Activated B cell treated with CpG ODN at 0.5 μM for 24 hours (primary cell): ENCODE results near the gene IL9R. TPM values are rescaled to one million over a fixed set of nuclear protein-coding genes. Genes with fewer than 3 reads are reported as not detected.
A peak's percentile ranks its signal among the peaks of the same experiment; 100 is the strongest.
"Not testable (repeated sequence)": the region's sequence is repeated elsewhere in the genome, so short reads cannot be mapped to it uniquely, and the experiment has no call there.

ENCODE experiments used
- ATAC-seq: fragments of 200-7000 bp; cut with Tn5 transposase; one replicate; pipeline ENCODE4 v1.10.0; 2021; ENCODE audit warnings: low read depth, mild to moderate bottlenecking, moderate library complexity
- CTCF ChIA-PET: fragments of 350-600 bp; sonication (Branson Sonifier 250); formaldehyde crosslinking; loops from one replicate; lab custom pipeline; 2021; ENCODE audit warnings: antibody characterized with exemption; lab: Charles Lee
- POLR2A ChIA-PET: fragments of 350-600 bp; sonication (Branson Sonifier 250); formaldehyde crosslinking; loops from one replicate; lab custom pipeline; 2021; ENCODE audit warnings: antibody characterized with exemption; lab: Charles Lee
- DNase-seq: peaks from one replicate; pipeline ENCODE4 v3.0.0; 2022
- H3K27ac Mint-ChIP-seq: one replicate; pipeline ENCODE4 v1.8.0; 2020; ENCODE audit warnings: mixed read lengths
- H3K27me3 Mint-ChIP-seq: one replicate; pipeline ENCODE4 v1.8.0; 2021; ENCODE audit warnings: mixed read lengths
- H3K36me3 Mint-ChIP-seq: one replicate; pipeline ENCODE4 v1.8.0; 2021; ENCODE audit warnings: low read depth, mixed read lengths
- H3K4me1 Mint-ChIP-seq: one replicate; pipeline ENCODE4 v1.8.0; 2021; ENCODE audit warnings: mixed read lengths
- H3K4me3 Mint-ChIP-seq: one replicate; pipeline ENCODE4 v1.8.0; 2020; ENCODE audit warnings: mild to moderate bottlenecking, mixed read lengths
- H3K9me3 Mint-ChIP-seq: one replicate; pipeline ENCODE4 v1.8.0; 2020; ENCODE audit warnings: mixed read lengths
- intact Hi-C: fragments of 100-400 bp; cut with micrococcal nuclease; formaldehyde crosslinking; loops from one replicate; pipeline ENCODE4 v1.15.1; 2024
- total RNA-seq: library from RNA; stranded (reverse); gene quantifications from 2 replicates; pipeline ENCODE4 v1.2.3, GENCODE V29; 2022
- TF ChIP-seq, protein P1 (sequence below): fragments of 200-600 bp; IDR thresholded peaks from one replicate; pipeline ENCODE4 v1.8.0; 2022; ENCODE audit warnings: antibody characterized with exemption, mild to moderate bottlenecking

Gene IL9R
- total RNA-seq, 1 donor from 2014 or later = 3.6 TPM

DNA sequence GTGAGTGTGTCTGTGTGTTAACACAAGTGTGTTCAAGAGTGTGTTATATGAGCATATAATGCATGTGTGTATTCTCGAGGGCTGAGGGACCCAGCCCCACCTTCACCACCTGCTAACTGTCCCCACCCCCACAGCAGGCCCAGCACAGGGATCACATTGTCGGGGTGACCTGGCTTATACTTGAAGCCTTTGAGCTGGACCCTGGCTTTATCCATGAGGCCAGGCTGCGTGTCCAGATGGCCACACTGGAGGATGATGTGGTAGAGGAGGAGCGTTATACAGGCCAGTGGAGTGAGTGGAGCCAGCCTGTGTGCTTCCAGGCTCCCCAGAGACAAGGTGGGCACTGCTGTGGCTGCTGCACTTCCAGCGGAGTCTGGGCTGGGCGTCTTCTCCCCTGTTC, 7.6 kb downstream of the IL9R start:
- CTCF ChIA-PET = no interaction called here
- no peak overlapping the region for H3K27ac Mint-ChIP-seq
- H3K9me3 Mint-ChIP-seq = no peaks in the 10 kb centered on the region
- no peaks in the 10 kb centered on the region for H3K36me3 Mint-ChIP-seq
- POLR2A ChIA-PET = no interaction called here
- TF ChIP-seq, protein P1, sequence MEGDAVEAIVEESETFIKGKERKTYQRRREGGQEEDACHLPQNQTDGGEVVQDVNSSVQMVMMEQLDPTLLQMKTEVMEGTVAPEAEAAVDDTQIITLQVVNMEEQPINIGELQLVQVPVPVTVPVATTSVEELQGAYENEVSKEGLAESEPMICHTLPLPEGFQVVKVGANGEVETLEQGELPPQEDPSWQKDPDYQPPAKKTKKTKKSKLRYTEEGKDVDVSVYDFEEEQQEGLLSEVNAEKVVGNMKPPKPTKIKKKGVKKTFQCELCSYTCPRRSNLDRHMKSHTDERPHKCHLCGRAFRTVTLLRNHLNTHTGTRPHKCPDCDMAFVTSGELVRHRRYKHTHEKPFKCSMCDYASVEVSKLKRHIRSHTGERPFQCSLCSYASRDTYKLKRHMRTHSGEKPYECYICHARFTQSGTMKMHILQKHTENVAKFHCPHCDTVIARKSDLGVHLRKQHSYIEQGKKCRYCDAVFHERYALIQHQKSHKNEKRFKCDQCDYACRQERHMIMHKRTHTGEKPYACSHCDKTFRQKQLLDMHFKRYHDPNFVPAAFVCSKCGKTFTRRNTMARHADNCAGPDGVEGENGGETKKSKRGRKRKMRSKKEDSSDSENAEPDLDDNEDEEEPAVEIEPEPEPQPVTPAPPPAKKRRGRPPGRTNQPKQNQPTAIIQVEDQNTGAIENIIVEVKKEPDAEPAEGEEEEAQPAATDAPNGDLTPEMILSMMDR = no peak
- intact Hi-C loops = no loop called here
- ATAC-seq (no peak), DNase-seq (no peak)
- H3K4me1 Mint-ChIP-seq = no peaks in the 10 kb centered on the region
- no peak overlapping the region for H3K4me3 Mint-ChIP-seq
- no peaks in the 10 kb centered on the region for H3K27me3 Mint-ChIP-seq

DNA sequence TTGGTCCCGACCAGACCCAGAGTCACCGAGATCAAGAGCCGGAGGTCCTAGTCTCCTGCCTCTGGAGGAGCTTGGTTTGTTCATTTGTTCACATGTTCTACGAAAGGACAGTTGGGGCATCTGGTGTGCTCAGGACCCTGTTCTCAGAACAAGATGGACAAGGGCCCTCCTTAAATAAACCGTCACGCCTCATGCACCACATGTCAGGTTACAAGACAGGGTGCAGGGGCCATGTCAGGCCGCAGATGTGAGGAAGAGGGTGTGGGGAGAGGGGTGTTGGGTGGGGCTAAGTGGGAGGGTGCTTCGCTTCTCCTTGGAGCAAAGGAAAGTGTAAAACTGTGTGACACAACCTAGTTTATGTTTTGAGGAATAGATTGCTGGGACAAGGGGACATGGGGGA, 9.0 kb downstream of the IL9R start:
- ATAC-seq, H3K27ac Mint-ChIP-seq, H3K36me3 Mint-ChIP-seq, H3K27me3 Mint-ChIP-seq, intact Hi-C loops, DNase-seq, POLR2A ChIA-PET, CTCF ChIA-PET, H3K4me3 Mint-ChIP-seq, H3K4me1 Mint-ChIP-seq, H3K9me3 Mint-ChIP-seq: not testable (repeated sequence)

DNA sequence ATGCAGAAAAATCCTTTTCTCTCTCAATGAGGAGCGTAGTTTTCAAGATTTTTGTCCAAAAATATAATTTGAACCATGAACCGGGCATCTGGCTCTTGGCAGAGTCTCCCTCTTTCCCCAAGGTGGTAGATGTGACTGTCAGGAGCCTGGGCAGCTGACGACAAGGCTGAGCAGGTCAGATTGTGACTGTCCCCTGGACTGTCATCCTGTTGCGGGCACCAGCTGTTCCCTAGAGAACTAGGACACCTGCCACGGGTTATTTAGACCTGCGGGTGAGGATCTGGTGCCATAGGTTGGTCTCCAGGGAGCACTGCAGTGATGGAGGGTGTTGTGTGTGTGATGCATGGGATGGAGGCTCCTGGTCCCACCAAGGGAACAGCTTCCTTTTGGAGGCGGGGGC, 10.9 kb downstream of the IL9R start:
- POLR2A ChIA-PET, ATAC-seq, H3K27me3 Mint-ChIP-seq, intact Hi-C loops, CTCF ChIA-PET, H3K9me3 Mint-ChIP-seq, H3K4me1 Mint-ChIP-seq, DNase-seq, H3K27ac Mint-ChIP-seq, H3K4me3 Mint-ChIP-seq, H3K36me3 Mint-ChIP-seq: not testable (repeated sequence)

DNA sequence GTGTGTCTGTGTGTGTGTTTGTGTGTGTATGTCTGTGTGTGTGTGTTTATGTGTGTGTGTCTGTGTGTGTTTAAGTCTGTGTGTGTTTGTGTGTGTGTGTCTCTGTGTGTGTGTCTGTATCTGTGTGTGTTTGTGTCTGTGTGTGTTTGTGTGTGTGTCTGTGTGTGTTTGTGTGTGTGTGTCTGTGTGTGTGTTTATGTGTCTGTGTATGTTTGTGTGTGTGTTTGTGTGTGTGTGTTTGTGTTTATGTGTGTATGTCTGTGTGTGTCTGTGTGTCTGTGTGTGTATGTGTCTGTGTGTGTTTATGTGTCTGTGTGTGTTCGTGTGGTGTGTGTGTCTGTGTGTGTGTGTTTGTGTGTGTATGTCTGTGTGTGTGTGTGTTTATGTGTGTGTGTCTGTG, 11.4 kb downstream of the IL9R start:
- TF ChIP-seq, protein P1 = no peak
- intact Hi-C loops = no loop called here
- Mint-ChIP-seq H3K27ac (no peak overlapping the region), H3K27me3 (no peaks in the 10 kb centered on the region), H3K4me3 (no peak overlapping the region), H3K9me3 (no peaks in the 10 kb centered on the region), H3K4me1 (no peaks in the 10 kb centered on the region), H3K36me3 (no peaks in the 10 kb centered on the region)
- no peak for ATAC-seq
- CTCF ChIA-PET = no interaction called here
- DNase-seq = no peak
- POLR2A ChIA-PET = no interaction called here

DNA sequence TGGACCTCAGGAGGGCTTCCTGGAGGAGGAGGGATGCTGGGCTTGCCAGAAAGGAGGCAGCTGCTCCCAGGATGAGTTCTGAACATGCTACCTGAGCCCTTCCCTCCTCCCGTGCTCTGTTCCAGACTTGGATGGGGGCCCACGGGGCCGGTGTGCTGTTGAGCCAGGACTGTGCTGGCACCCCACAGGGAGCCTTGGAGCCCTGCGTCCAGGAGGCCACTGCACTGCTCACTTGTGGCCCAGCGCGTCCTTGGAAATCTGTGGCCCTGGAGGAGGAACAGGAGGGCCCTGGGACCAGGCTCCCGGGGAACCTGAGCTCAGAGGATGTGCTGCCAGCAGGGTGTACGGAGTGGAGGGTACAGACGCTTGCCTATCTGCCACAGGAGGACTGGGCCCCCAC, 12.2 kb downstream of the IL9R start:
- H3K36me3 Mint-ChIP-seq, H3K27me3 Mint-ChIP-seq, H3K27ac Mint-ChIP-seq, DNase-seq, CTCF ChIA-PET, H3K4me1 Mint-ChIP-seq, POLR2A ChIA-PET, ATAC-seq, intact Hi-C loops, H3K4me3 Mint-ChIP-seq, H3K9me3 Mint-ChIP-seq: not testable (repeated sequence)

DNA sequence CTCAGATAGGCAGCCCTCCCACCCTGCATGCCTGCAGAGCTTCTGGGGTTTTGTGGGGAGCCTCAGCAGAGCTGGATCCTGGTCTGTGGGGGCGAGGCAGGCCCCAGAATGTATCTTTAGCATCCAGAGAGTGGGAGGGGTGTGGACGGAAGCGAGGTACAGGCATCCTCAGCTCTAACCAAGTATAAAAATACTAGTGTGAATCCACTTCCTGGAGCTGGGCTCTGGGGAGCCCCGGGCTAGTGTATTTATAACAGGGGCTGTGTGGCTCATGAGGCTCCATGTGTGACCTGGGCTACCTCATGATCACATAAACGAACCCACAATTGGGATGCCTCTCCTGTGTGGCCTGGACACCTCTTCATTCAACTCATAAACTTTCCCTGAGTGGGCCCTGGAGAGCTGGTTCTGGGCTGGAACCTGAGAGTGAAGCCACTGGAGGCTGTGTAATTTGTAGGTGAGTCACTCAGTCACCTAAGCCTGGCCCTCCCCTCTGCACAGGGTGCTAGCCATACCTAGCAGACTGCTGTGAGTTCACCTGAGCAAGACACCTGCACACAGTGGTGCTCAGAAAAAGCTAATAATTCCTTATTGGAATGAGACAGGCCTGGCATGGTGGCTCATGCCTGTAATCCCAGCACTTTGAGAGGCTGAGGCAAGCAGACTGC, 15.9 kb downstream of the IL9R start:
- H3K9me3 Mint-ChIP-seq, H3K4me3 Mint-ChIP-seq, H3K4me1 Mint-ChIP-seq, H3K27ac Mint-ChIP-seq, POLR2A ChIA-PET, H3K27me3 Mint-ChIP-seq, DNase-seq, CTCF ChIA-PET, intact Hi-C loops, H3K36me3 Mint-ChIP-seq: not testable (repeated sequence)
- peak; percentile 72 for ATAC-seq

DNA sequence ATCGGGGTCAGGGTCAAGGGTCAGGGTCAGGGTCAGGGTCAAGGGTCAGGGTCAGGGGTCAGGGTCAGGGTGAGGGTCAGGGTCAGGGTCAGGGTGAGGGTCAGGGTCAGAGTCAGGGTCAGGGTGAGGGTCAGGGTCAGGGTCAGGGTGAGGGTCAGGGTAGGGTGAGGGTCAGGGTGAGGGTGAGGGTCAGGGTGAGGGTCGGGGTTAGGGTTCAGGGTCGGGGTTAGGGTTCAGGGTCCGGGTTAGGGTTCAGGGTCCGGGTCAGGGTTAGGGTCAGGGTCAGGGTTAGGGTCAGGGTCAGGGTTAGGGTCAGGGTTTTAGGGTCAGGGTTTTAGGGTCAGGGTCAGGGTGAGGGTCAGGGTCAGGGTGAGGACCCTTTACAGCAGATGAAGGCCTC, 22.4 kb downstream of the IL9R start:
- POLR2A ChIA-PET, H3K27me3 Mint-ChIP-seq, H3K4me1 Mint-ChIP-seq, H3K27ac Mint-ChIP-seq, intact Hi-C loops, H3K4me3 Mint-ChIP-seq, H3K36me3 Mint-ChIP-seq, H3K9me3 Mint-ChIP-seq, ATAC-seq, CTCF ChIA-PET, DNase-seq: not testable (repeated sequence)

DNA sequence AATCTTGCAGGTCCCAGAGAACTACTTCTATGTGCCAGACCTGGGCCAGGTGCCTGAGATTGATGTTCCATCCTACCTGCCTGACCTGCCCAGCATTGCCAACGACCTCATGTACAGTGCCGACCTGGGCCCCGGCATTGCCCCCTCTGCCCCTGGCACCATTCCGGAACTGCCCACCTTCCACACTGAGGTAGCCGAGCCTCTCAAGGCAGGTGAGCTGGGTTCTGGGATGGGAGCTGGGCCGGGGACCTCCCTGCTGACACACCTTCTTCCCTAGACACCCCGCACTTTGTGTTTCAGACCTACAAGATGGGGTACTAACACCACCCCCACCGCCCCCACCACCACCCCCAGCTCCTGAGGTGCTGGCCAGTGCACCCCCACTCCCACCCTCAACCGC, 25.5 kb downstream of the IL9R start:
- DNase-seq, H3K4me1 Mint-ChIP-seq, POLR2A ChIA-PET, H3K27me3 Mint-ChIP-seq, H3K4me3 Mint-ChIP-seq, H3K27ac Mint-ChIP-seq, intact Hi-C loops, H3K9me3 Mint-ChIP-seq, H3K36me3 Mint-ChIP-seq, CTCF ChIA-PET, ATAC-seq: not testable (repeated sequence)

DNA sequence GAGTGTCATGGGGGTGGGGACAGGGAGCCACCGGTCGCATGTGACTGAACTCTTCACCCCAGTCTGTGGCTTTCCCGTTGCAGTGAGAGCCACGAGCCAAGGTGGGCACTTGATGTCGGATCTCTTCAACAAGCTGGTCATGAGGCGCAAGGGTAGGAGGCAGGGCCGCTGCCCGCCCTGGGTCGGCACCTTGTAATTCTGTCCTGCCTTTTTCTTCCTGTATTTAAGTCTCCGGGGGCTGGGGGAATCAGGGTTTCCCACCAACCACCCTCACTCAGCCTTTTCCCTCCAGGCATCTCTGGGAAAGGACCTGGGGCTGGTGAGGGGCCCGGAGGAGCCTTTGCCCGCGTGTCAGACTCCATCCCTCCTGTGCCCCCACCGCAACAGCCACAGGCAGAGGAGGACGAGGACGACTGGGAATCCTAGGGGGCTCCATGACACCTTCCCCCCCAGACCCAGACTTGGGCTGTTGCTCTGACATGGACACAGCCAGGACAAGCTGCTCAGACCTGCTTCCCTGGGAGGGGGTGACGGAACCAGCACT, 27.5 kb downstream of the IL9R start:
- intact Hi-C loops, DNase-seq, ATAC-seq, H3K27ac Mint-ChIP-seq, CTCF ChIA-PET, H3K27me3 Mint-ChIP-seq, H3K4me1 Mint-ChIP-seq, H3K36me3 Mint-ChIP-seq, H3K9me3 Mint-ChIP-seq, POLR2A ChIA-PET, H3K4me3 Mint-ChIP-seq: not testable (repeated sequence)

DNA sequence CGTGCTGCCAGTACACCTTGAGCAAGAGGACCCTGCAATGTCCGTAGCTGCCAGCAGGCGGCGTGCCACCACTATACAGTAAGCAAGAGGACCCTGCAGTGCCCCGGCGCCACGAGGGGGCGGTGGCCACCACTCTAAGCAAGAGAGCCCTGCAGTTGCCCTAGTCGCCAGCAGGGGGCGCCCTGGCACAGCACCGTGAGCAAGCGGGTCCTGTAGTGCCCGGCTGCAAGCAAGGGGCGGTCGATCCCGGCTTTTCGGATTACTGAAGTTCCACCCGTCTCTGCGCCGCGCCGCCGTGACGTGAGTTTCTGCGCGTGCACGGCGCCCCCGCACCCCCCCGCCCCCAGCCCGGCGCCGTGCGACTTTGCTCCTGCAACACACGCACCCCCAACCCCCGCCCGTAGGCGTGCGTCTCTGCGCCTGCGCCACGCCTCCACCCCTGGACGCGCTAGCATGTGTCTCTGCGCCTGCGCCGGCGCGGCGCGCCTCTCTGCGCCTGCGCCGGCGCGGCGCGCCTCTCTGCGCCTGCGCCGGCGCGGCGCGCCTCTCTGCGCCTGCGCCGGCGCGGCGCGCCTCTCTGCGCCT, 31.2 kb downstream of the IL9R start:
- not testable (repeated sequence) for H3K27me3 Mint-ChIP-seq, H3K4me1 Mint-ChIP-seq

More for the DNA sequence above, 31.2 kb downstream of the IL9R start:
- POLR2A ChIA-PET, intact Hi-C loops, H3K9me3 Mint-ChIP-seq, H3K36me3 Mint-ChIP-seq, H3K4me3 Mint-ChIP-seq, DNase-seq, H3K27ac Mint-ChIP-seq, CTCF ChIA-PET: not testable (repeated sequence)
- peak; percentile 57 for ATAC-seq
